NB4 (cell line): Measurements from ENCODE around the gene LRP1B.

Experiments used
- DNase-seq: peaks from one replicate; pipeline ENCODE4 v3.0.0; 2010; ENCODE audit warnings: low read depth
- H3K4me3 ChIP-seq: one replicate; pipeline ENCODE4 v1.5.1; 2011; ENCODE audit warnings: mild to moderate bottlenecking, low read depth, low read length, moderate library complexity
- CTCF ChIP-seq: IDR thresholded peaks from one replicate; pipeline ENCODE4 v1.5.1; 2012; ENCODE audit warnings: low read depth, low read length
- MAX ChIP-seq: IDR thresholded peaks from 2 replicates; pipeline ENCODE4 v1.6.1; 2011; ENCODE audit warnings: low read depth, low read length
- MYC ChIP-seq: IDR thresholded peaks from 2 replicates; pipeline ENCODE4 v1.6.1; 2011; ENCODE audit warnings: low read depth, low read length
- POLR2A ChIP-seq: IDR thresholded peaks from 2 replicates; pipeline ENCODE4 v1.6.1; 2011; ENCODE audit warnings: mild to moderate bottlenecking; ENCODE audit not compliant: insufficient read length; ENCODE audit errors: extremely low read depth

LRP1B gene

GRCh38 chr2:141015341-141016047 lies 1115.3 kb downstream of the LRP1B start:
- DNase-seq, result no peak
- H3K4me3 ChIP-seq, result no peak overlapping the region
- TF ChIP-seq POLR2A, result no peak
- TF ChIP-seq MYC, result no peak
- TF ChIP-seq MAX, result no peak
- no peak for TF ChIP-seq CTCF

- DNase-seq, result no peak
- no peak overlapping the region for H3K4me3 ChIP-seq
- TF ChIP-seq POLR2A (no peak), CTCF (no peak), MYC (no peak), MAX (no peak)
Observed at GRCh38 chr2:141003967-141004657, 1126.7 kb downstream of the LRP1B start.

- TF ChIP-seq CTCF (no peak), MAX (no peak), MYC (no peak), POLR2A (no peak)
Observed at GRCh38 chr2:141001750-141002149, 1129.1 kb downstream of the LRP1B start.

GRCh38 chr2:140998577-140998976 lies 1132.2 kb downstream of the LRP1B start:
- DNase-seq, result no peak
- no peak for TF ChIP-seq CTCF
- no peak for TF ChIP-seq MYC
- TF ChIP-seq POLR2A, result no peak
- TF ChIP-seq MAX, result no peak
- no peak overlapping the region for H3K4me3 ChIP-seq

More at GRCh38 chr2:141001750-141002149, 1129.1 kb downstream of the LRP1B start:
- DNase-seq, result no peak
- H3K4me3 ChIP-seq, result no peak overlapping the region

- no peak overlapping the region for H3K4me3 ChIP-seq
- peak; percentile 8 for DNase-seq
- TF ChIP-seq CTCF (no peak), MYC (no peak), MAX (no peak), POLR2A (no peak)
Observed at GRCh38 chr2:140998017-140998416, 1132.8 kb downstream of the LRP1B start.
